Cardiac muscle cell (in vitro differentiated cells and primary cell): Measurements from ENCODE around the gene POLQ. TPM values are rescaled to one million over a fixed set of nuclear protein-coding genes. Genes with fewer than 3 reads are reported as not detected.
A peak's percentile ranks its signal among the peaks of the same experiment; 100 is the strongest.

Experiments used
- DNase-seq, 2 donors: peaks; one replicate each; pipeline versions ENCODE4 v3.0.0 to v3.0.0-alpha.2; 2010 to 2017; ENCODE audit warnings: low read depth in 1 of 2, low spot score in 1 of 2
- H3K27ac ChIP-seq: fragments of 200-600 bp; sonication (generic); 2 replicates; pipeline ENCODE4 v1.5.1; 2016
- H3K27me3 ChIP-seq: fragments of 200-600 bp; sonication (generic); 2 replicates; pipeline ENCODE4 v1.6.0; 2016; ENCODE audit warnings: control low read depth
- H3K36me3 ChIP-seq: fragments of 200-600 bp; sonication (generic); 2 replicates; pipeline ENCODE4 v1.5.1; 2016; ENCODE audit warnings: control low read depth
- H3K4me1 ChIP-seq: fragments of 200-600 bp; sonication (generic); 2 replicates; pipeline ENCODE4 v1.8.1; 2017; ENCODE audit warnings: low read depth, mild to moderate bottlenecking, mixed run types
- H3K4me3 ChIP-seq: fragments of 200-600 bp; sonication (generic); 2 replicates; pipeline ENCODE4 v1.5.1; 2016; ENCODE audit warnings: mild to moderate bottlenecking
- H3K9me3 ChIP-seq: fragments of 200-600 bp; sonication (generic); 2 replicates; pipeline ENCODE4 v1.5.1; 2017; ENCODE audit warnings: low read depth, mild to moderate bottlenecking, control low read depth
- polyA plus RNA-seq: library from polyadenylated mRNA; unstranded; fragments of >200 nt; fragmentation: Nextera tagmentation; extraction: Ambion mirVana; gene quantifications from 2 replicates; pipeline ENCODE4 v1.2.1, GENCODE V29; 2016
- total RNA-seq: library from RNA; depleted of rRNA; stranded (reverse); fragments of >200 nt; gene quantifications from 2 replicates; pipeline ENCODE4 v1.2.3, GENCODE V29; 2016
- TF ChIP-seq, protein P1 (sequence below): IDR thresholded peaks from 2 replicates; pipeline ENCODE4 v1.5.1; 2012; ENCODE audit warnings: low read depth, mild to moderate bottlenecking, low read length

POLQ gene
- total and polyA plus RNA-seq, 2 experiments from 2014 or later, result 2.2 to 7.1 TPM

DNA sequence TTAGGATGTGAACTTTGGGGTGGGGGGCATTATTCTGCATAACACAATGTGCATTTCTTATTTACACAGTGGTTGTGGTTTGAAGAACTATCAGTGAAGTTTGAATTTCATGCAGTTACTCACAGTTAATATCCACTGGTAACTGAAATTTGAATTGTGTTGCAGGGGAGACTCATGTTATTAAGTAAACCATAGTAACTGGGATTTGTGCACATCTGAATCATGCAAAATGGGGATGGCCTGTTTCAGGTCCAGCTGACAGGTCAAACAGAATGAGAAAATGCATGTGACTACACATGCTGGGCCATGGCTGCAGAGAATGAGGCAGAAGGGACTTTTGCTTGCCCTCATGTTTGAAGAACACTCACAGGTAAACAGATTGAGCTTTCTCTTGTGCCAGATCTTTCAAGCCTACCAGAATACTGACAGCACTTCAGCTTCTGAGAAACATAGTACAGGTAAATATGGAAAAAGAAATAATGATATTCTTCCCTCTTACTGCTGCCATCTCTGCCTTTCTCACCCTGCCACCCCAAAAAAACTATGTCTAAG, 115.0 kb downstream of the POLQ start:
- TF ChIP-seq, protein P1, sequence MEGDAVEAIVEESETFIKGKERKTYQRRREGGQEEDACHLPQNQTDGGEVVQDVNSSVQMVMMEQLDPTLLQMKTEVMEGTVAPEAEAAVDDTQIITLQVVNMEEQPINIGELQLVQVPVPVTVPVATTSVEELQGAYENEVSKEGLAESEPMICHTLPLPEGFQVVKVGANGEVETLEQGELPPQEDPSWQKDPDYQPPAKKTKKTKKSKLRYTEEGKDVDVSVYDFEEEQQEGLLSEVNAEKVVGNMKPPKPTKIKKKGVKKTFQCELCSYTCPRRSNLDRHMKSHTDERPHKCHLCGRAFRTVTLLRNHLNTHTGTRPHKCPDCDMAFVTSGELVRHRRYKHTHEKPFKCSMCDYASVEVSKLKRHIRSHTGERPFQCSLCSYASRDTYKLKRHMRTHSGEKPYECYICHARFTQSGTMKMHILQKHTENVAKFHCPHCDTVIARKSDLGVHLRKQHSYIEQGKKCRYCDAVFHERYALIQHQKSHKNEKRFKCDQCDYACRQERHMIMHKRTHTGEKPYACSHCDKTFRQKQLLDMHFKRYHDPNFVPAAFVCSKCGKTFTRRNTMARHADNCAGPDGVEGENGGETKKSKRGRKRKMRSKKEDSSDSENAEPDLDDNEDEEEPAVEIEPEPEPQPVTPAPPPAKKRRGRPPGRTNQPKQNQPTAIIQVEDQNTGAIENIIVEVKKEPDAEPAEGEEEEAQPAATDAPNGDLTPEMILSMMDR, result no peak
- no peak for DNase-seq
- Histone ChIP-seq H3K27ac (no peak overlapping the region), H3K9me3 (no peaks in the 10 kb centered on the region), H3K36me3 (no peaks in the 10 kb centered on the region), H3K27me3 (no peaks in the 10 kb centered on the region), H3K4me3 (no peak overlapping the region), H3K4me1 (no peaks in the 10 kb centered on the region)

DNA sequence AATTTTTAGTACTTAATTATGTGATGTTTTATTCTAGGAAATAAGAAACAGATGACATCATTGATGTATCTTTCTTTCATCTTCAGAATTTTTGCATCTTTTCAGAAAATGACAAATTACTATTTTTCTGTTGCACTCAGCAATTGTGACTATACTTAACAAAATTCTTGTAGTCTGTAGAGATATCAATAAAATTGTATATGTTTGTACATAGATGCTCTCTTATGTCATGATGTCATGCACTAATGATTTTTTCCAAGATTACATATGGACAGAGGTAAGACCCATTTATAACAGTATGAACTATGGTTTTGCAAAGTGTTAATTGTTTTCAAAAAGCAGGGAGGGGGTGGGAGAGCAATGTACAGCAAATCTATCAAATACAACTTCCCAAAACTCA, 121.2 kb downstream of the POLQ start:
- H3K27ac ChIP-seq, result no peak overlapping the region
- H3K4me1 ChIP-seq, result no peaks in the 10 kb centered on the region
- TF ChIP-seq, protein P1, result no peak
- H3K4me3 ChIP-seq, result no peak overlapping the region
- no peaks in the 10 kb centered on the region for H3K27me3 ChIP-seq
- no peaks in the 10 kb centered on the region for H3K9me3 ChIP-seq
- no peak for DNase-seq
- no peaks in the 10 kb centered on the region for H3K36me3 ChIP-seq

DNA sequence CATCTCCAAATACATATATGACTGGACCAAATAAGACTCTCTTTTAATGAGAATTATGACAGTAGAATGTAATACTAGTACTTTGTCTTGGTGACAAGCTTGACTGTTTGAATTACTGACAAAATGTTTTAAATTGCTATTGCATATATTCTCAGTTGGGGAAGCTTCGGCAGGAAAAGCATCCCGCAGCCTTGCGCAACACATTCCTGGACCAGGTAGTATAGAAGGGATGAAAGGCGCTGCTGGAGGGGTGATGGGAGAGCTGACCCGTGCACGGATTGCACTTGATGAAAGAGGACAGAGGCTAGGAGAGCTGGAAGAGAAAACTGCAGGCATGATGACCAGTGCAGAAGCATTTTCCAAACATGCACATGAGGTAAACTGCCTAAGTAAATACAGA, 127.6 kb downstream of the POLQ start:
- Histone ChIP-seq H3K27me3 (no peaks in the 10 kb centered on the region), H3K4me3 (no peak overlapping the region), H3K36me3 (no peaks in the 10 kb centered on the region), H3K4me1 (no peaks in the 10 kb centered on the region), H3K9me3 (no peaks in the 10 kb centered on the region), H3K27ac (no peak overlapping the region)
- no peak for DNase-seq
- TF ChIP-seq, protein P1, result no peak

DNA sequence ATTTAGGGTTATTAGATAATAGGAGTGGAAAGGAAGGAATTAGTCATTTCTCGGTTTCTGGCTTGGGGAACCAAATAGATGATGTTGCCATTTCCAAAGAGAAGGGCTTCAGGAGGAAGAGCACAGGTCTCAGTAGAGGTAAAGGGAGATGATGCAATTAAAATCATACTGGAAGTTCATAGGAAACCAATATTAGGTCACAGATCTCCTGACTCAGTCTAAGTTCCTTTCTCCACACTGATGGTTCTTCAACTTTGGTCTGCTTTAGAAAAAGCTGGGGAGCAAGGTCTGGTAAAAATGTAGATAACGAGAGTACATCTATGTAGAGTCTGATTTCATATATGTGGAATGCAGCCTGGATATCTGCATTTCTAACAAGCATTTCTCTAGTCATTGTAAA, 130.9 kb downstream of the POLQ start:
- Histone ChIP-seq H3K36me3 (no peaks in the 10 kb centered on the region), H3K27ac (no peak overlapping the region), H3K4me1 (no peaks in the 10 kb centered on the region), H3K9me3 (no peaks in the 10 kb centered on the region), H3K27me3 (no peaks in the 10 kb centered on the region), H3K4me3 (no peak overlapping the region)
- TF ChIP-seq, protein P1, result no peak
- peak in 1 of 2 donors; percentile 7 for DNase-seq

DNA sequence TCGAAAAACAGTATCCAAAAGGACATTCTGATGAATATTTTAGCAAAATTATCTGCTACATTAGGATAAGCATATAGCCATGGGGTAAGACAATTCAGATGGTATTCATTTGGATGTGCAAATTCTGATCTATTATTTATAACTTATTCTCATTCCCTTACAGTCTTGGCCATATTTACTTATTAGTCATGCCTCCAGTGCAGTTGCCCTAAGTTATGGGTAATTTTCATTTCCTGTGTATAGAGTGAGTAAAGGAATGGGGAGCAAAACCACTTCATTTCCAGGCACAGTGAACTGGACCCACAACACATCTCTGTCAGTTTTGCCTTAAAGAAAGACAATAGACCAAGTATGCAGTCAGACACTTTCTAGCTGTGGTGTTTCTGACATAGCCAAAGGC, 134.3 kb downstream of the POLQ start:
- TF ChIP-seq, protein P1, result no peak
- no peaks in the 10 kb centered on the region for H3K27me3 ChIP-seq
- H3K4me1 ChIP-seq, result no peaks in the 10 kb centered on the region
- H3K9me3 ChIP-seq, result no peaks in the 10 kb centered on the region
- H3K27ac ChIP-seq, result no peak overlapping the region
- H3K36me3 ChIP-seq, result no peaks in the 10 kb centered on the region
- DNase-seq, result no peak
- H3K4me3 ChIP-seq, result no peak overlapping the region

DNA sequence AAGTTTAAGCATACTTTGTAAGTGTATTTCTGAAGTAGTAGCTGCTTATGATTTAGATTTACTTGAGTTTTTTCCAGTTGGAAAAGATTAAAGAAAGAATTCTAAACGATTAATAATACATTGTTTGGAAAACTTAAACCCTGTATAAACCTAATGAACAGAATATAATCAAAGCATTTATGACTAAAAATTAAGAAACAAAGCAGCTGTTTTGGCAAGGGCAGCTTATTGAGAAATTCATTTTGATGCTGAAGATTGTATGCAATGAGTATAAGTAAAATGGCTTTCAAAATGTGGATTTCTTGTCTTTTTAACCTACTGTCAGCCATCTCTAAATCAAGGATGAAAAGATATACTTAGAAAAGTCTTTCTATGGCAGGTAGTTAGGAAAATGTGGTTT, 140.2 kb downstream of the POLQ start:
- no peaks in the 10 kb centered on the region for H3K9me3 ChIP-seq
- H3K27me3 ChIP-seq, result no peaks in the 10 kb centered on the region
- H3K4me3 ChIP-seq, result no peak overlapping the region
- H3K36me3 ChIP-seq, result no peaks in the 10 kb centered on the region
- TF ChIP-seq, protein P1, result no peak
- H3K27ac ChIP-seq, result no peak overlapping the region
- no peak for DNase-seq
- H3K4me1 ChIP-seq, result no peaks in the 10 kb centered on the region
